Mammary epithelial cell (primary cell): ENCODE results near the gene HRH2.

ENCODE experiments used
- EZH2 ChIP-seq: IDR thresholded peaks from 2 replicates; pipeline ENCODE4 v1.6.1; 2012; ENCODE audit warnings: low read length, inconsistent platforms, borderline replicate concordance
- TF ChIP-seq, protein P1 (sequence below), 2 donors: IDR thresholded peaks in 1 of 2; conservative IDR thresholded peaks in 1 of 2; 2 replicates each; pipeline ENCODE4 v1.5.1; 2011 to 2012; ENCODE audit warnings: inconsistent platforms in 2 of 2, low read length in 2 of 2, mild to moderate bottlenecking in 2 of 2, control low read depth in 1 of 2, low read depth in 1 of 2; ENCODE audit not compliant: insufficient read depth in 1 of 2; ENCODE audit errors: extremely low read depth in 1 of 2

DNA sequence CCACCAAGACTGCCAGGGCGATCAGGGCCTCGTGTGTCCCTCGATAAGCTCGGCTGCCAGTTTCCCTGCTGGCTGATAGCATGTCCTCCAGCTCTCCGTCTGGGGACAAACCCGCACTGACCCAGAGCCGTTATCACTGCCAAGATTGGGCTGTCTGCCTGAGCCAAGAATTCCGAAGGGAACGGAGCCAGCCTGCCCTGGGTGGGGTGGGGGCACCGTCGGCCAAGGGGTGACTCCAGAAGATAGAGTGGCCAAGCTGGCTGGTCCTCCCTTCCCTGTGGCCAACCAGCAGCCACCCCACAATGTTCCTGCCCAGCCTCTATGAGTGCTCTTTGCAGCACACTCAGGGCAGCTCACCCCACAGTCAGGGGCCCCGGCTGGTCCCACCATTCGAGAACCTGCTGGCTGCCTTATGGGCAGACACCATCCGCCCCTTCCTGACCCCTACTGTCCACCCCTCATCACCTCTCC lies 29.4 kb downstream of the HRH2 start:
- TF ChIP-seq, protein P1, sequence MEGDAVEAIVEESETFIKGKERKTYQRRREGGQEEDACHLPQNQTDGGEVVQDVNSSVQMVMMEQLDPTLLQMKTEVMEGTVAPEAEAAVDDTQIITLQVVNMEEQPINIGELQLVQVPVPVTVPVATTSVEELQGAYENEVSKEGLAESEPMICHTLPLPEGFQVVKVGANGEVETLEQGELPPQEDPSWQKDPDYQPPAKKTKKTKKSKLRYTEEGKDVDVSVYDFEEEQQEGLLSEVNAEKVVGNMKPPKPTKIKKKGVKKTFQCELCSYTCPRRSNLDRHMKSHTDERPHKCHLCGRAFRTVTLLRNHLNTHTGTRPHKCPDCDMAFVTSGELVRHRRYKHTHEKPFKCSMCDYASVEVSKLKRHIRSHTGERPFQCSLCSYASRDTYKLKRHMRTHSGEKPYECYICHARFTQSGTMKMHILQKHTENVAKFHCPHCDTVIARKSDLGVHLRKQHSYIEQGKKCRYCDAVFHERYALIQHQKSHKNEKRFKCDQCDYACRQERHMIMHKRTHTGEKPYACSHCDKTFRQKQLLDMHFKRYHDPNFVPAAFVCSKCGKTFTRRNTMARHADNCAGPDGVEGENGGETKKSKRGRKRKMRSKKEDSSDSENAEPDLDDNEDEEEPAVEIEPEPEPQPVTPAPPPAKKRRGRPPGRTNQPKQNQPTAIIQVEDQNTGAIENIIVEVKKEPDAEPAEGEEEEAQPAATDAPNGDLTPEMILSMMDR (conservative IDR thresholded peaks at IDR 0.05 in 1 of 2, IDR thresholded peaks at IDR 0.05 in 1 of 2; ENCODE audit: extremely low read depth in 1 of 2, insufficient read depth in 1 of 2, low read depth in 1 of 2, low read length in 2 of 2) = no peak
- TF ChIP-seq EZH2 = no peak
